ENCODE data around the gene GLT1D1.

GLT1D1 gene

DNA sequence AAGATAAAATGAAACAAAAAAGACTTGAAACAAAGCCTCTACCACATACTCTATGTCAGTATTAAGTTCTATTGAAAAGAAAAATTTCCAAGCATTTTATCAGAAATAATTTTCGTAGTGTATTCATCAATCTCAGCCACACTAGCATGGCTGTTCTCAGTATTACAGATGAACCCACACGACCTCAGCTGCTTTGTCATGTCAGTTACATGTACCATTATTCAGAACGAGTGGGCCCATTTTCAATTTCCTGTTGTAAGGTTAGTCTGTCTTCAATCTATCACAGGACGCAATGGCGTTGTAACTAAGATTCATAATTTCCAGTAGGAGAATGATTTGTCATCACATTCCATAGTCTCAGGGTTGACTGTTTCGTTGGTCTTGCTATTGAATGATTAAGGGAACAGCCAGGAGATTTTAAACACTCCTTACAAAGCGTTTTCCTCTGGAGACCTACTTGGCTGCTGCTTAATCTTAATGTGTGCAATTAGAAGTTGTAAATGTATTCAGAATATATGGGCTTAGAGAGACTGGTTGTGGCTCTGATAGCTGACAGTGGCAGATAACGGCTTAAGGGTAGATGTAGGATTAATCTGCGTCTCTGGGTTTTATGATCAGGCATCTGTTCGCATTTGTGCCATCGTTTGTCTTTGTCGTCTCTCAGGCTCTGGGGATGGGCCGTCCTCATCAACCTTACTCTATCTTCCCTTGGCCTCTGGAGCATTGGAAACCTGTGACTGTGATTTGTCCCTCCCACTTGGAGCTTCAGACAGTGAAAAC is 65.4 kb downstream of the GLT1D1 start:
- H3K4me3 ChIP-seq (ENCODE audit: low read depth, low read length), result no peak overlapping the region
- DNase-seq (ENCODE audit: low read depth), result no peak
- TF ChIP-seq, protein P1, sequence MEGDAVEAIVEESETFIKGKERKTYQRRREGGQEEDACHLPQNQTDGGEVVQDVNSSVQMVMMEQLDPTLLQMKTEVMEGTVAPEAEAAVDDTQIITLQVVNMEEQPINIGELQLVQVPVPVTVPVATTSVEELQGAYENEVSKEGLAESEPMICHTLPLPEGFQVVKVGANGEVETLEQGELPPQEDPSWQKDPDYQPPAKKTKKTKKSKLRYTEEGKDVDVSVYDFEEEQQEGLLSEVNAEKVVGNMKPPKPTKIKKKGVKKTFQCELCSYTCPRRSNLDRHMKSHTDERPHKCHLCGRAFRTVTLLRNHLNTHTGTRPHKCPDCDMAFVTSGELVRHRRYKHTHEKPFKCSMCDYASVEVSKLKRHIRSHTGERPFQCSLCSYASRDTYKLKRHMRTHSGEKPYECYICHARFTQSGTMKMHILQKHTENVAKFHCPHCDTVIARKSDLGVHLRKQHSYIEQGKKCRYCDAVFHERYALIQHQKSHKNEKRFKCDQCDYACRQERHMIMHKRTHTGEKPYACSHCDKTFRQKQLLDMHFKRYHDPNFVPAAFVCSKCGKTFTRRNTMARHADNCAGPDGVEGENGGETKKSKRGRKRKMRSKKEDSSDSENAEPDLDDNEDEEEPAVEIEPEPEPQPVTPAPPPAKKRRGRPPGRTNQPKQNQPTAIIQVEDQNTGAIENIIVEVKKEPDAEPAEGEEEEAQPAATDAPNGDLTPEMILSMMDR (IDR thresholded peaks at IDR 0.05; ENCODE audit: low read depth, low read length, missing control alignments), result no peak

DNA sequence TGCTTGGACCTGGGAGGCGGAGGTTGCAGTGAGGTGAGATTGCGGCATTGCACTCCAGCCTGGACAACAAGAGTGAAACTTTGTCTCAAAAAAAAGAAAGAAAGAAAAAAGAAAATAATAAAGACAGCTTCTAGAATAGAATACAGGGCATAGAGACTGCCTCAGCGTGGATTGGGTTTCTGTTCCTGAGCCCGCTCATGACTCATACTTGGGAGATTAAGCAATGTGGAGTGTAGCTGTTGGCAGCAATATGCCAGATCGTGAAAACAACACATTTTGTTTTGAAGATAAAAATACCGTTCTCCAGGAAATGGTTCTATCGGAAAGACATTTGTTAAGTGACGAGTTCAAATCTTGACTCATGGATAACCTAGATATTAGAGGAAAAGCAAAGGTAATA is 67.2 kb downstream of the GLT1D1 start:
- DNase-seq (ENCODE audit: low read depth), result no peak
- TF ChIP-seq, protein P1 (IDR thresholded peaks at IDR 0.05; ENCODE audit: low read depth, low read length, missing control alignments), result no peak
- no peak overlapping the region for H3K4me3 ChIP-seq (ENCODE audit: low read depth, low read length)

DNA sequence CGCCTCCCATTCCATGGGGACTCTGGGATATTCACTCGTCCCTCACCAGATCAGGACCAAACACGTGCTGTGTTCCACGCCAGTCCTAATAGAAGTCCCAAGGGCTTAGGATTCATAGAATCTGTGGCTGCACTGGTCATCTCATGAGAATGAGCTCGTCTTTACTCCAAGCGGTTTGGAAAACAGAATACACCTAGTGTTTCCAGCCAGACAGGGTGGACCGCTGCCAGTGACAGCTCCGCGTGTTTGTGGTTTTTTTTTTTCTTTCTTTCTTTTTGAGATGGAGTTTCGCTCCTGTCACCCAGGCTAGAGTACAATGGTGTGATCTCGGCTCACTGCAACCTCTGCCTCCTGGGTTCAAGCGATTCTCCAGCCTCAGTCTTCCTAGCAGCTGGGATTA is 75.1 kb downstream of the GLT1D1 start:
- no peak overlapping the region for H3K4me3 ChIP-seq (ENCODE audit: low read depth, low read length)
- no peak for DNase-seq (ENCODE audit: low read depth)
- TF ChIP-seq, protein P1 (IDR thresholded peaks at IDR 0.05; ENCODE audit: low read depth, low read length, missing control alignments), result no peak

DNA sequence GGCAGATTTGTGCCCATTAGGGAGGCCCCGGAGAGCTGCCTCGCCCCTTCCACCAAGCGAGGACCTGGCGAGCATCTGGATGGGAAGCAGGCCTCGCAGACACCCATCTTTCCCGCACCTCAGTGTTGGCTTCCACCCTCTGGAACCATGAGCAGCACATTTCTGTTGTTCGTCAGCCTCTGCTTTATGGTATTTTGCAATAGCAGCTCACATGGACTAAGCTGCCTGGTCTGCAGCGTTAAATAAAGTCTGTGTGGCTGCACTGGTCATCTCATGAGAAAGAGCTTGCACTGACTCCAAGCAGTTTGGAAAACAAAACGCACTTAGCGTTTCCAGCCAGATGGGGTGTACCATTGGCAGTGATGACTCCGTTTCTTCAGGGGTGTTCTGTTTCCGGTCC is 75.8 kb downstream of the GLT1D1 start:
- no peak for DNase-seq (ENCODE audit: low read depth)
- H3K4me3 ChIP-seq (ENCODE audit: low read depth, low read length), result no peak overlapping the region
- TF ChIP-seq, protein P1 (IDR thresholded peaks at IDR 0.05; ENCODE audit: low read depth, low read length, missing control alignments), result no peak

DNA sequence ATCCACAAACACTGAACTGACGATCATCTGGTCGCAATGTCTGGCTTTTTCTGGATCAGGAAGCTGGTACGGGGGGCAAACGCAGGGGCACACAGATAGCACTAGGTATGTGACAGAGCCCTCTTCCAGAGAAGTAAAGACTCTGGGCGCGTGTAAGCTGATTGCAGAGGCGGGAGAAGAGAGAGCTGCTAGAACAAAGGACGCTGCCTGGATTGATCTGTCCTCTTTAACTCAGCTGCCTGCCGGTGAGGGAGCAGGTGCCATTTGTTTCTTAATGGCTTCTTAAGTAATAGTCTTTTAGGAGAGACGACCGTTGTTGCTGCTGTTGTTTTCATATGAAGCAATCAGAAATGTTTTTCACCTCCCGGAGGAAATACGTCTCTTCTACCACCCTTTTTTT is 77.3 kb downstream of the GLT1D1 start:
- no peak overlapping the region for H3K4me3 ChIP-seq (ENCODE audit: low read depth, low read length)
- no peak for DNase-seq (ENCODE audit: low read depth)
- TF ChIP-seq, protein P1 (IDR thresholded peaks at IDR 0.05; ENCODE audit: low read depth, low read length, missing control alignments), result no peak

DNA sequence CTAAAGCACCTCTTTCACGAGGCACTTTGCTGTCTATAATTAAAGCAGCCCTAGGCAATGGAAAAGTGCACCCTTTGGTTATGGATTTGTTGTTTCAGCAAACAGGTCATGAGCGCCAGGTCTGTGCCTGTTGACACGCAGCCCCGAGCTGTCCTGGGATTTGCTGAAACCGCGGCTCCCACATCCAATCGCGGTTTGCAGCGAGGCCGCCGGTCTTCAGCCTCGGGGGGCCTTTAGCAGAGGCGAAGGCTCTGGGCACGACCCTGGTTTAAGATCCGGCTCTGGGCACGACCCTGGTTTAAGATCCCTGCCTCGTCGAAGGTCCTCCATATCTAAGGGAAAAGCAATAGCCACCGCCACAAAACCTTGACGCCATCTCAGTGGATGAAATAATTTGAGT is 79.2 kb downstream of the GLT1D1 start:
- no peak for DNase-seq (ENCODE audit: low read depth)
- no peak overlapping the region for H3K4me3 ChIP-seq (ENCODE audit: low read depth, low read length)
- TF ChIP-seq, protein P1 (IDR thresholded peaks at IDR 0.05; ENCODE audit: low read depth, low read length, missing control alignments), result no peak

DNA sequence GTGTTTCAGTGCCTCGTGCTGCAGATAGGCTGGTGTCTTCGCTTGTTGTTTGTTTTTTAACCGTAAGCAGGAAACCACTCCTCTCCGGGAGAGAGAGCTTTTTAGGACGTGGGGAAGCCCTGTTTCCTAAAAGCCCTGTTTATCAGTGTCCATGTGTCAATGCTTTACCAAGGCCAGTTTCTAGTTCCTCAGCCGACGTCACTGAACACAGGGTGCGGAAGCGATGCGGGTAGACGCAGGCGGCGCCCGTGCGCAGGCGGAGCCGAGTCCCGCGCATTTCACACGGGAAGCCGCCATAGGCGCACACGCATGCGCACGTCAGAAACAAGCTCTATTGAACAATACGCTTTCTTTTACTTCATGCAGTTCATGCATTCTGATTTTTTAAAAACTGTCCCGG is 79.8 kb downstream of the GLT1D1 start:
- no peak overlapping the region for H3K4me3 ChIP-seq (ENCODE audit: low read depth, low read length)
- TF ChIP-seq, protein P1 (IDR thresholded peaks at IDR 0.05; ENCODE audit: low read depth, low read length, missing control alignments), result no peak
- DNase-seq (ENCODE audit: low read depth), result no peak
